Measurements from ENCODE around the gene STAC2. TPM values are rescaled to one million over a fixed set of nuclear protein-coding genes. Genes with fewer than 3 reads are reported as not detected.

The STAC2 gene
- total and polyA plus RNA-seq, 5 donors from 2014 or later = not detected

GRCh38 chr17:39212195-39212810, 13.4 kb downstream of the STAC2 start:
- peaks cover 20% of the 10 kb centered on the region for H3K27me3 Mint-ChIP-seq
- ATAC-seq (ENCODE audit: low read depth in 2 of 2) (no peak), DNase-seq (no peak)
- no peak overlapping the region for H3K27ac ChIP-seq (ENCODE audit: insufficient read depth, low read length, poor library complexity, severe bottlenecking)
- peaks cover 20% of the 10 kb centered on the region for H3K4me1 ChIP-seq (ENCODE audit: control insufficient read depth, insufficient read depth, low read length, poor library complexity, severe bottlenecking)
- H3K4me3 ChIP-seq (ENCODE audit: low read depth, low read length) = no peak overlapping the region
- H3K4me3 Mint-ChIP-seq = no peak overlapping the region
- H3K36me3 Mint-ChIP-seq = no peaks in the 10 kb centered on the region
- no peaks in the 10 kb centered on the region for H3K9me3 ChIP-seq (ENCODE audit: control insufficient read depth in 2 of 2, low read length in 2 of 2)
- H3K36me3 ChIP-seq (ENCODE audit: control insufficient read depth, insufficient read depth, low read length) = no peaks in the 10 kb centered on the region
- peaks cover 0 to 30% (median 3%) of the 10 kb centered on the region in 4 donors for H3K4me1 Mint-ChIP-seq
- no peak overlapping the region for H3K27ac Mint-ChIP-seq
- H3K9me3 Mint-ChIP-seq = no peaks in the 10 kb centered on the region
- no peaks in the 10 kb centered on the region for H3K27me3 ChIP-seq (ENCODE audit: control insufficient read depth, insufficient read depth, low read length)

GRCh38 chr17:39210093-39210434, 15.7 kb downstream of the STAC2 start:
- Histone ChIP-seq H3K27me3 (ENCODE audit: control insufficient read depth, insufficient read depth, low read length) (no peaks in the 10 kb centered on the region), H3K4me3 (ENCODE audit: low read depth, low read length) (no peak overlapping the region), H3K9me3 (ENCODE audit: control insufficient read depth in 2 of 2, low read length in 2 of 2) (no peaks in the 10 kb centered on the region), H3K4me1 (ENCODE audit: control insufficient read depth, insufficient read depth, low read length, poor library complexity, severe bottlenecking) (peaks cover 24% of the 10 kb centered on the region), H3K36me3 (ENCODE audit: control insufficient read depth, insufficient read depth, low read length) (peaks cover 3% of the 10 kb centered on the region), H3K27ac (ENCODE audit: insufficient read depth, low read length, poor library complexity, severe bottlenecking) (no peak overlapping the region)
- Mint-ChIP-seq H3K4me1 (peaks cover 0 to 35% (median 5%) of the 10 kb centered on the region in 4 donors), H3K27me3 (peaks cover 9% of the 10 kb centered on the region), H3K36me3 (peaks cover under 1% of the 10 kb centered on the region), H3K4me3 (peak overlapping the region in 3 of 4 donors; percentile 47 to 80 (median 55)), H3K27ac (peak overlapping the region in 2 of 3 donors; percentile 73 to 81), H3K9me3 (no peaks in the 10 kb centered on the region)
- ATAC-seq (ENCODE audit: low read depth in 2 of 2) (no peak), DNase-seq (no peak)

- Mint-ChIP-seq H3K27me3 (peaks cover 7% of the 10 kb centered on the region), H3K4me1 (peaks cover 0 to 35% (median 5%) of the 10 kb centered on the region in 4 donors), H3K27ac (peak overlapping the region in 2 of 3 donors; percentile 20 to 46), H3K4me3 (peak overlapping the region; percentile 32 to 66 (median 48)), H3K9me3 (no peaks in the 10 kb centered on the region), H3K36me3 (peaks cover 6% of the 10 kb centered on the region)
- peak; percentile 57 to 64 (median 62) for DNase-seq
- peaks cover 8% of the 10 kb centered on the region for H3K36me3 ChIP-seq (ENCODE audit: control insufficient read depth, insufficient read depth, low read length)
- H3K27ac ChIP-seq (ENCODE audit: insufficient read depth, low read length, poor library complexity, severe bottlenecking) = no peak overlapping the region
- H3K4me1 ChIP-seq (ENCODE audit: control insufficient read depth, insufficient read depth, low read length, poor library complexity, severe bottlenecking) = peaks cover 24% of the 10 kb centered on the region
- ATAC-seq (ENCODE audit: low read depth in 2 of 2) = peak; percentile 68 to 73
- no peak overlapping the region for H3K4me3 ChIP-seq (ENCODE audit: low read depth, low read length)
- H3K27me3 ChIP-seq (ENCODE audit: control insufficient read depth, insufficient read depth, low read length) = no peaks in the 10 kb centered on the region
- no peaks in the 10 kb centered on the region for H3K9me3 ChIP-seq (ENCODE audit: control insufficient read depth in 2 of 2, low read length in 2 of 2)
These were observed 16.2 kb downstream of the STAC2 start for GRCh38 chr17:39209317-39210092.

- H3K36me3 Mint-ChIP-seq = peaks cover 10% of the 10 kb centered on the region
- H3K4me1 Mint-ChIP-seq = peaks cover 0 to 38% (median 5%) of the 10 kb centered on the region in 4 donors
- H3K36me3 ChIP-seq (ENCODE audit: control insufficient read depth, insufficient read depth, low read length) = peaks cover 14% of the 10 kb centered on the region
- peaks cover 7% of the 10 kb centered on the region for H3K27me3 Mint-ChIP-seq
- H3K4me3 Mint-ChIP-seq = peak overlapping the region; percentile 32 to 63 (median 56)
- peaks cover 24% of the 10 kb centered on the region for H3K4me1 ChIP-seq (ENCODE audit: control insufficient read depth, insufficient read depth, low read length, poor library complexity, severe bottlenecking)
- peak in 1 of 3 donors; percentile 33 for DNase-seq
- H3K9me3 ChIP-seq (ENCODE audit: control insufficient read depth in 2 of 2, low read length in 2 of 2) = no peaks in the 10 kb centered on the region
- peak overlapping the region in 2 of 3 donors; percentile 43 to 46 for H3K27ac Mint-ChIP-seq
- H3K27ac ChIP-seq (ENCODE audit: insufficient read depth, low read length, poor library complexity, severe bottlenecking) = peak overlapping the region; percentile 11
- no peak for ATAC-seq (ENCODE audit: low read depth in 2 of 2)
- H3K27me3 ChIP-seq (ENCODE audit: control insufficient read depth, insufficient read depth, low read length) = no peaks in the 10 kb centered on the region
- H3K4me3 ChIP-seq (ENCODE audit: low read depth, low read length) = no peak overlapping the region
- H3K9me3 Mint-ChIP-seq = no peaks in the 10 kb centered on the region
These were observed 16.9 kb downstream of the STAC2 start for GRCh38 chr17:39208893-39209292.

GRCh38 chr17:39208136-39208535, 17.6 kb downstream of the STAC2 start:
- Mint-ChIP-seq H3K4me1 (peaks cover 0 to 45% (median 5%) of the 10 kb centered on the region in 4 donors), H3K9me3 (no peaks in the 10 kb centered on the region), H3K36me3 (peaks cover 17% of the 10 kb centered on the region), H3K27me3 (peaks cover 7% of the 10 kb centered on the region), H3K27ac (peak overlapping the region in 1 of 3 donors; percentile 46), H3K4me3 (peak overlapping the region in 1 of 4 donors; percentile 62)
- Histone ChIP-seq H3K9me3 (ENCODE audit: control insufficient read depth in 2 of 2, low read length in 2 of 2) (no peaks in the 10 kb centered on the region), H3K4me3 (ENCODE audit: low read depth, low read length) (no peak overlapping the region), H3K4me1 (ENCODE audit: control insufficient read depth, insufficient read depth, low read length, poor library complexity, severe bottlenecking) (peaks cover 24% of the 10 kb centered on the region), H3K36me3 (ENCODE audit: control insufficient read depth, insufficient read depth, low read length) (peaks cover 21% of the 10 kb centered on the region), H3K27ac (ENCODE audit: insufficient read depth, low read length, poor library complexity, severe bottlenecking) (no peak overlapping the region), H3K27me3 (ENCODE audit: control insufficient read depth, insufficient read depth, low read length) (no peaks in the 10 kb centered on the region)
- no peak for DNase-seq
- ATAC-seq (ENCODE audit: low read depth in 2 of 2) = no peak

GRCh38 chr17:39205112-39205526, 20.6 kb downstream of the STAC2 start:
- no peak for ATAC-seq (ENCODE audit: low read depth in 2 of 2)

GRCh38 chr17:39204245-39204644, 21.5 kb downstream of the STAC2 start:
- Mint-ChIP-seq H3K27ac (peak overlapping the region in 1 of 3 donors; percentile 65), H3K27me3 (peaks cover 7% of the 10 kb centered on the region), H3K36me3 (peaks cover 25% of the 10 kb centered on the region)

More at GRCh38 chr17:39205112-39205526, 20.6 kb downstream of the STAC2 start:
- H3K4me1 Mint-ChIP-seq = peaks cover 6 to 66% (median 23%) of the 10 kb centered on the region in 4 donors
- peak overlapping the region in 1 of 4 donors; percentile 78 for H3K4me3 Mint-ChIP-seq
- H3K36me3 Mint-ChIP-seq = peaks cover 25% of the 10 kb centered on the region
- H3K27me3 ChIP-seq (ENCODE audit: control insufficient read depth, insufficient read depth, low read length) = no peaks in the 10 kb centered on the region
- no peaks in the 10 kb centered on the region for H3K9me3 Mint-ChIP-seq
- DNase-seq = no peak
- no peak overlapping the region for H3K27ac ChIP-seq (ENCODE audit: insufficient read depth, low read length, poor library complexity, severe bottlenecking)
- peak overlapping the region in 1 of 3 donors; percentile 41 for H3K27ac Mint-ChIP-seq
- peaks cover 36% of the 10 kb centered on the region for H3K36me3 ChIP-seq (ENCODE audit: control insufficient read depth, insufficient read depth, low read length)
- no peak overlapping the region for H3K4me3 ChIP-seq (ENCODE audit: low read depth, low read length)
- H3K9me3 ChIP-seq (ENCODE audit: control insufficient read depth in 2 of 2, low read length in 2 of 2) = no peaks in the 10 kb centered on the region
- peaks cover 44% of the 10 kb centered on the region for H3K4me1 ChIP-seq (ENCODE audit: control insufficient read depth, insufficient read depth, low read length, poor library complexity, severe bottlenecking)
- peaks cover 3% of the 10 kb centered on the region for H3K27me3 Mint-ChIP-seq

More at GRCh38 chr17:39204245-39204644, 21.5 kb downstream of the STAC2 start:
- no peak overlapping the region for H3K27ac ChIP-seq (ENCODE audit: insufficient read depth, low read length, poor library complexity, severe bottlenecking)
- no peaks in the 10 kb centered on the region for H3K27me3 ChIP-seq (ENCODE audit: control insufficient read depth, insufficient read depth, low read length)
- ATAC-seq (ENCODE audit: low read depth in 2 of 2) (no peak), DNase-seq (no peak)
- Mint-ChIP-seq H3K9me3 (no peaks in the 10 kb centered on the region), H3K4me3 (peak overlapping the region in 1 of 4 donors; percentile 78), H3K4me1 (peaks cover 13 to 70% (median 28%) of the 10 kb centered on the region in 4 donors)
- peaks cover 44% of the 10 kb centered on the region for H3K4me1 ChIP-seq (ENCODE audit: control insufficient read depth, insufficient read depth, low read length, poor library complexity, severe bottlenecking)
- no peaks in the 10 kb centered on the region for H3K9me3 ChIP-seq (ENCODE audit: control insufficient read depth in 2 of 2, low read length in 2 of 2)
- H3K36me3 ChIP-seq (ENCODE audit: control insufficient read depth, insufficient read depth, low read length) = peaks cover 36% of the 10 kb centered on the region
- no peak overlapping the region for H3K4me3 ChIP-seq (ENCODE audit: low read depth, low read length)

Data from CD4-positive, CD25-positive, alpha-beta regulatory T cell (primary cell).